ENCODE measurements around the gene TTLL11.

DNA sequence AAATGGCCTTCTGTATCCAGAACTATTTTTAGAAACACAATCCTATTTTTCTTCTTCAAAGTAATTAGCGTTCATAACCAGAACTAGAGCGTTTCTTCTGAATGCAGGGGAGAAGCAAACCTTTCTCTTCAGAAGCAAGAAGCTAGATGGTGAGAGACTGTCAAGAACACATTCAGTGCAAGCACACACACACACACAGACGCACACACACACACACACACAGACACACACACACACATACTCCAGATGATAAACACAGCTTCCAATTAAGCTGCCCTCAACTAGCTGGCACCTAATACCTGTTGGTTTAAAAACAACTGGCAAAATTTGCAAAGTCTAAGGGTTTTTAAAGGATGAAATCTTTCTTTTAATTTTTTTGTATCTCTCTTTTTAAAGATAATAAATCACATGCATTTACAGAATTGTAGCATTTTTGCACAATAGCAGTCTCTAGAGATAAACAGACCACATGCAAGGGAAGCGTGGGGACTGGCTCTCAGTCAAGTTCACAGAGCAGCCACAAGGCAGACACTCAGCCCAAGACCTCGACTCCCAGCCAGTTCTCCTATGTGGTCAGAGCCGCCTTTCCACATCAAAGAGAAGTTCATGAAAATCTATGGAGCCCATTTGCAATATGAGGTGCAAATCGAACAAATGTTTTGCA is 138.5 kb downstream of the TTLL11 start:
- TF ChIP-seq POLR2A (IDR thresholded peaks at IDR 0.05; ENCODE audit: low read length) (no peak), GATA1 (IDR thresholded peaks at IDR 0.05; ENCODE audit: low read depth, low read length) (no peak)
